Measurements from ENCODE around the gene ZDBF2. TPM values are rescaled to one million over a fixed set of nuclear protein-coding genes. Genes with fewer than 3 reads are reported as not detected.
"Not testable (repeated sequence)": the region's sequence is repeated elsewhere in the genome, so short reads cannot be mapped to it uniquely, and the experiment has no call there.

Gene ZDBF2
- polyA plus RNA-seq, 1 donor = 4.6 TPM

DNA sequence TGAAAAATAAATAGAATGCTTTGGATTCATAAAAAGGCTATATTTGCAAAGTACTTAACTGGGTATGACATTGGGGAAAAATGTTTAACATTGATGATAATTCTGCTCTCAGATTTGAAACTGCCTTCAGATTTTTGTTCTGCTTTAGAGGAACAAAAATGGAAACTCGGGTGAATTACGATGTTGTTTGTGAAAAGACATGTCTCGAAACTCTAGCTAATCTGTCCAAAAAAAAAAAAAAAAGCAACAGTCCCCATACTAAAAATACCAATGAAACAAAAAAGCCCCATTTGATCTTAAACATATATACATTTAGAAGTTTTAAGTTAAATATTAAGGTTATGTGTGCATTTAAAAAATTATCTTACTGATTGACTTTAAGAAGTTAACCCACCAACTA lies 3.0 kb downstream of the ZDBF2 start:
- no peak for DNase-seq
- Histone ChIP-seq H3K27ac (ENCODE audit: low read length) (no peak overlapping the region), H3K4me1 (ENCODE audit: control insufficient read depth, insufficient read depth, low read length) (no peaks in the 10 kb centered on the region), H3K4me3 (ENCODE audit: low read length) (no peak overlapping the region), H3K36me3 (ENCODE audit: control insufficient read depth, insufficient read depth, low read length) (no peaks in the 10 kb centered on the region), H3K9me3 (ENCODE audit: control insufficient read depth, low read depth, low read length) (peaks cover 3% of the 10 kb centered on the region), H3K27me3 (ENCODE audit: control insufficient read depth, insufficient read depth, low read length) (peaks cover 52% of the 10 kb centered on the region)
- WGBS (ENCODE audit: insufficient coverage, low lambda C conversion rate) = no CpG with 5 or more reads among the region's 3 CpGs

DNA sequence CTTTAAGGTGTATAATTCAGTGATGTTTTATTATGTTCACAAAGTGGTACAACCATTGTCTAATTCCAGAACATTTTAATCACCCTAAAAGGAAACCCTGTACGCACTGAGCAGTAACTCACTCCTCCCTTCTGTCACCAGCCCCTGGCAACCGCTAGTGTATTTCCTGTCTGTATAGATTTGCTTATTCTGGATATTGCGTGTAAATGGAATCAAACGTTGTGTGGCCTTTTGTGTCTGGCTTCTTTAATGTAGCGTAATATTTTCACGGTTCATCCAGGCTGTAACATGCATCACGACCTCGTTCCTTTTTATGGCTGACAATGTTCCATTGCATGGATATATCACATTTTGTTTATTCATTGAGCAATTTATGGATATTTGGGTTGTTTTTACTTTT lies 8.3 kb downstream of the ZDBF2 start:
- 90% methylated on average over 2 of the region's 8 CpGs for WGBS (ENCODE audit: insufficient coverage, low lambda C conversion rate)
- H3K27me3 ChIP-seq (ENCODE audit: control insufficient read depth, insufficient read depth, low read length) = peaks cover 8% of the 10 kb centered on the region
- no peak overlapping the region for H3K27ac ChIP-seq (ENCODE audit: low read length)
- peaks cover 2% of the 10 kb centered on the region for H3K36me3 ChIP-seq (ENCODE audit: control insufficient read depth, insufficient read depth, low read length)
- no peak overlapping the region for H3K4me3 ChIP-seq (ENCODE audit: low read length)
- no peaks in the 10 kb centered on the region for H3K4me1 ChIP-seq (ENCODE audit: control insufficient read depth, insufficient read depth, low read length)
- no peaks in the 10 kb centered on the region for H3K9me3 ChIP-seq (ENCODE audit: control insufficient read depth, low read depth, low read length)
- no peak for DNase-seq

DNA sequence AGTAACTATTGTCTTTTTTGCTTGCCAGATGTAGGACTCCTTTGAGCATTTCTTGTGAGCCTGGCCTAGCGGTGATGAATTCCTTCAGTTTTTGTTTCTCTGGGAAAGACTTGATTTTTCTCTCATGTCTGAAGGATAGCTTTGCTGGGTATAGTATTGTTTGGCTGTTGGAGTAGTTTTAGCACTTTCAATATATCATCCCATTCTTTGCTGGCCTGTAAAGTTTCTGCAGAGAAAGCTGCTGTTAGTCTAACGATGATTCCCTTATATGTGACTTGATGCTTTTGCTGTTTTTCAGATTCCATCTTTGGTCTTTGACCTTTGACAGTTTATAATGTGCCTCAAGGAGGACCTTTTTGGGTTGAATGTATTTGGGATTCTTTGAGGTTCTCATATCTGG lies 12.7 kb downstream of the ZDBF2 start:
- no peaks in the 10 kb centered on the region for H3K4me1 ChIP-seq (ENCODE audit: control insufficient read depth, insufficient read depth, low read length)
- H3K36me3 ChIP-seq (ENCODE audit: control insufficient read depth, insufficient read depth, low read length) = peaks cover 5% of the 10 kb centered on the region
- DNase-seq = no peak
- H3K27me3 ChIP-seq (ENCODE audit: control insufficient read depth, insufficient read depth, low read length) = no peaks in the 10 kb centered on the region
- no peak overlapping the region for H3K27ac ChIP-seq (ENCODE audit: low read length)
- no CpG with 5 or more reads among the region's 2 CpGs for WGBS (ENCODE audit: insufficient coverage, low lambda C conversion rate)
- no peak overlapping the region for H3K4me3 ChIP-seq (ENCODE audit: low read length)
- no peaks in the 10 kb centered on the region for H3K9me3 ChIP-seq (ENCODE audit: control insufficient read depth, low read depth, low read length)

DNA sequence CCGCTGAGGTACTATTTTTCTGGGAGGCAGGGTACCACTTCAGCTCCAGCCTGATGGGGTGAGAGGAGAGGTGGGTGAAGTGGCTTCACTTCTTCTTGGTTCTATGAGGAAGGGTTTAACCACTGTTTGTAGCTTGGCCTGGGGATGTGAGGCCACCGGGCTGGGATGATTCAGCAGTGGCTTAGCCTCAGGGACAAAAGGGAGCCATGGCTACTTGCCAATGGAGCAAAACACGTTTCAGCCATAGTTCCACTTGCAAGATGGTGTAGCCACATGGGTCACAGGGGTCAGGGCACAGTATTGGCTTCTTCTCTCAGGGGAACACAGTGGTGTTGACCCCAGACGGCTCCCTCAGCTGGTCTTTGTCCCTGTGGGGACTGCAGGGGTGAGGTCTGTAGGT lies 14.9 kb downstream of the ZDBF2 start:
- H3K27me3 ChIP-seq (ENCODE audit: control insufficient read depth, insufficient read depth, low read length) = no peaks in the 10 kb centered on the region
- no peak overlapping the region for H3K4me3 ChIP-seq (ENCODE audit: low read length)
- H3K9me3 ChIP-seq (ENCODE audit: control insufficient read depth, low read depth, low read length) = no peaks in the 10 kb centered on the region
- H3K36me3 ChIP-seq (ENCODE audit: control insufficient read depth, insufficient read depth, low read length) = peaks cover 4% of the 10 kb centered on the region
- H3K4me1 ChIP-seq (ENCODE audit: control insufficient read depth, insufficient read depth, low read length) = no peaks in the 10 kb centered on the region
- no CpG with 5 or more reads among the region's 4 CpGs for WGBS (ENCODE audit: insufficient coverage, low lambda C conversion rate)
- H3K27ac ChIP-seq (ENCODE audit: low read length) = no peak overlapping the region
- no peak for DNase-seq

DNA sequence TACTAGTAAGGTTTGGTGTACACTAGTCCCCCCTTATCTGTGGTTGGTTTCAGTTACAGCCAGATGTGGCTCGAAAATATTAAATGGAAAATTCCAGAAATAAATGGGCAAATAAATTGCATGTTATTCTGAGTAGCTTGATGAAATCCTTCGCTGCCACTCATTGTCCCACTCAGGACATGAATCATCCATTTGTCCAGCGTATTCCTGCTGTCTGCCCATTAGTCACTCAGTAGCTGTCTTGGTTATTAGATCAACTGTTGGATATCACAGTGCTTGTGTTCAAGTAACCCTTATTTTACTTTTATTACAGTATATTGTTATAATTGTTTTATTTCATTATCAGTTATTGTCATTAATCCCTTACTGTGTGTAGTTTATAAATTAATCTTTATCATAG lies 21.7 kb downstream of the ZDBF2 start:
- WGBS (ENCODE audit: insufficient coverage, low lambda C conversion rate) = no CpG with 5 or more reads among the region's 3 CpGs

DNA sequence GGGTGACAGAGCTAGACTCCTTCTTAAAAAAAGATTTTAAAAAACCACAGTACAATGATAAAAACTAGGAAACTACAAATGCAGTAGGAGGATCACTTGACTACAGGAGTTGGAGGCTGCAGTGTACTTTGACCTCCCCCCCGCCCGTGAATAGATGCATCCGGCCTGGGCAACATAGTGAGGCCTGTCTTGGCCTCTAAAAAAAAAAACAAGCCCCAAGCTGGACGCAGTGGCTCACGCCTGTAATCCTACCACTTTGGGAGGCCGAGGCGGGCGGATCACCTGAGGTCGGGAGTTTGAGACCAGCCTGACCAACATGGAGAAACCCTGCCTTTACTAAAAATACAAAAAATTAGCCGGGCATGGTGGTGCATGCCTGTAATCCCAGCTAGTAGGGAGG lies 25.1 kb downstream of the ZDBF2 start:
- no CpG with 5 or more reads among the region's 10 CpGs for WGBS (ENCODE audit: insufficient coverage, low lambda C conversion rate)
- not testable (repeated sequence) for H3K27ac ChIP-seq (ENCODE audit: low read length); H3K9me3 ChIP-seq (ENCODE audit: control insufficient read depth, low read depth, low read length); H3K27me3 ChIP-seq (ENCODE audit: control insufficient read depth, insufficient read depth, low read length); H3K4me3 ChIP-seq (ENCODE audit: low read length); DNase-seq; H3K36me3 ChIP-seq (ENCODE audit: control insufficient read depth, insufficient read depth, low read length); H3K4me1 ChIP-seq (ENCODE audit: control insufficient read depth, insufficient read depth, low read length)

More for the DNA sequence above, 21.7 kb downstream of the ZDBF2 start:
- no peaks in the 10 kb centered on the region for H3K9me3 ChIP-seq (ENCODE audit: control insufficient read depth, low read depth, low read length)
- H3K36me3 ChIP-seq (ENCODE audit: control insufficient read depth, insufficient read depth, low read length) = no peaks in the 10 kb centered on the region
- H3K4me3 ChIP-seq (ENCODE audit: low read length) = no peak overlapping the region
- no peak overlapping the region for H3K27ac ChIP-seq (ENCODE audit: low read length)
- no peak for DNase-seq
- no peaks in the 10 kb centered on the region for H3K27me3 ChIP-seq (ENCODE audit: control insufficient read depth, insufficient read depth, low read length)
- H3K4me1 ChIP-seq (ENCODE audit: control insufficient read depth, insufficient read depth, low read length) = no peaks in the 10 kb centered on the region

DNA sequence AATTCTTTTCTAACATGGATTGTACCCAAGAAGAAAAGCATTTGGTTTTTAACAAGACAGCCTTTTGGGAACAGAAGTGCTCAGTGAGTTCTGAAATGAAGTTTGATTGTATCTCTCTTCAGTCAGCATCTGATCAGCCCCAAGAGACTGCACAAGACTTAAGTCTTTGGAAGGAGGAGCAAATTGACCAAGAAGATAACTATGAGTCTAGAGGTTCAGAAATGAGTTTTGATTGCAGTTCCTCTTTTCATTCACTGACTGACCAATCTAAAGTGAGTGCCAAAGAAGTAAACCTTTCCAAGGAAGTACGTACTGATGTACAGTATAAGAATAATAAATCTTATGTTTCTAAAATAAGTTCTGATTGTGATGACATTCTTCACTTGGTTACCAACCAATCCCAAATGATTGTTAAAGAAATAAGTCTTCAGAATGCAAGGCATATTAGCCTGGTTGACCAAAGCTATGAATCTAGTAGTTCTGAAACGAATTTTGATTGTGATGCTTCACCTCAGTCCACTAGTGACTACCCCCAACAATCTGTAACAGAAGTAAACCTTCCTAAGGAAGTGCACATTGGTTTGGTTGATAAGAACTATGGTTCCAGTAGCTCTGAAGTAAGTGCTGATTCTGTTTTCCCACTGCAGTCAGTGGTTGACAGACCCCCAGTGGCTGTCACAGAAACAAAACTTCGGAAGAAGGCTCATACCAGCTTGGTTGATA lies 31.2 kb downstream of the ZDBF2 start:
- Histone ChIP-seq H3K9me3 (ENCODE audit: control insufficient read depth, low read depth, low read length) (no peaks in the 10 kb centered on the region), H3K4me1 (ENCODE audit: control insufficient read depth, insufficient read depth, low read length) (no peaks in the 10 kb centered on the region), H3K36me3 (ENCODE audit: control insufficient read depth, insufficient read depth, low read length) (no peaks in the 10 kb centered on the region), H3K4me3 (ENCODE audit: low read length) (no peak overlapping the region), H3K27me3 (ENCODE audit: control insufficient read depth, insufficient read depth, low read length) (no peaks in the 10 kb centered on the region), H3K27ac (ENCODE audit: low read length) (no peak overlapping the region)
- 93% methylated on average over 2 of the region's 3 CpGs for WGBS (ENCODE audit: insufficient coverage, low lambda C conversion rate)
- DNase-seq = no peak

DNA sequence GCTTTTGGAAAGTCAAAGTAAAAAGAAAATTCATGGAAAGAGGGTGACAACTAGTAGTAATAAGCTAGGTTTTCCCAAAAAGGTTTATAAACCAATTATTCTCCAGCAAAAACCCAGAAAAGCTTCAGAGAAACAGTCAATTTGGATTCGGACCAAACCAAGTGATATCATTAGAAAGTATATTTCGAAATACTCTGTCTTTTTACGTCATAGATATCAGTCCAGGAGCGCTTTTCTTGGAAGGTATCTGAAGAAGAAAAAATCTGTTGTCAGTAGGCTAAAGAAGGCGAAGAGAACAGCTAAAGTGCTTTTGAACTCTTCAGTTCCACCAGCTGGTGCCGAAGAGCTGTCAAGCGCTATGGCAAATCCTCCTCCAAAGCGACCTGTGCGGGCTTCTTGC lies 36.6 kb downstream of the ZDBF2 start:
- H3K4me3 ChIP-seq (ENCODE audit: low read length) = no peak overlapping the region
- WGBS (ENCODE audit: insufficient coverage, low lambda C conversion rate) = 96% methylated on average over 3 of the region's 9 CpGs
- no peaks in the 10 kb centered on the region for H3K27me3 ChIP-seq (ENCODE audit: control insufficient read depth, insufficient read depth, low read length)
- H3K36me3 ChIP-seq (ENCODE audit: control insufficient read depth, insufficient read depth, low read length) = no peaks in the 10 kb centered on the region
- no peak for DNase-seq
- H3K9me3 ChIP-seq (ENCODE audit: control insufficient read depth, low read depth, low read length) = no peaks in the 10 kb centered on the region
- H3K4me1 ChIP-seq (ENCODE audit: control insufficient read depth, insufficient read depth, low read length) = no peaks in the 10 kb centered on the region
- H3K27ac ChIP-seq (ENCODE audit: low read length) = no peak overlapping the region

DNA sequence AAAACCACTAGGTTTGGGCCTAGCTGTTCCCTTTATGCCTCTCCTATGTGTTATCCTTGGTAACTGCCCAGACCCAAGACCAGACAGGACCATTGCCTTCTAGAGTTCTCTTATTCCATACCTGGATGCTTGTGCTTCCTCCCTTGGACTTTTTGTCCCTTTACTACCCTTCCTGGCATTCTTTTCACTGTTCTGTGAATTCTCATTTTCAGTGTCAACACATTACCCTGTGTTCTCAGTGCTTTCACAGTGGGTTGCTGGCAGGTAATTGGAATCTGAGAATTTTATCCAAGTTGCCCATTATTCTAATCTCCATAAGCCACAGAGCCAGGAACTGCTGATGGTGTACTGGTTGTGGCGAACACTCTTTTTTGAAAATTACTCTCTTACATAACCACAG lies 41.7 kb downstream of the ZDBF2 start:
- WGBS (ENCODE audit: insufficient coverage, low lambda C conversion rate) = no CpG with 5 or more reads among the region's 1 CpG
- no peaks in the 10 kb centered on the region for H3K27me3 ChIP-seq (ENCODE audit: control insufficient read depth, insufficient read depth, low read length)
- no peaks in the 10 kb centered on the region for H3K9me3 ChIP-seq (ENCODE audit: control insufficient read depth, low read depth, low read length)
- H3K27ac ChIP-seq (ENCODE audit: low read length) = no peak overlapping the region
- DNase-seq = no peak
- H3K4me1 ChIP-seq (ENCODE audit: control insufficient read depth, insufficient read depth, low read length) = no peaks in the 10 kb centered on the region
- H3K36me3 ChIP-seq (ENCODE audit: control insufficient read depth, insufficient read depth, low read length) = no peaks in the 10 kb centered on the region
- no peak overlapping the region for H3K4me3 ChIP-seq (ENCODE audit: low read length)

DNA sequence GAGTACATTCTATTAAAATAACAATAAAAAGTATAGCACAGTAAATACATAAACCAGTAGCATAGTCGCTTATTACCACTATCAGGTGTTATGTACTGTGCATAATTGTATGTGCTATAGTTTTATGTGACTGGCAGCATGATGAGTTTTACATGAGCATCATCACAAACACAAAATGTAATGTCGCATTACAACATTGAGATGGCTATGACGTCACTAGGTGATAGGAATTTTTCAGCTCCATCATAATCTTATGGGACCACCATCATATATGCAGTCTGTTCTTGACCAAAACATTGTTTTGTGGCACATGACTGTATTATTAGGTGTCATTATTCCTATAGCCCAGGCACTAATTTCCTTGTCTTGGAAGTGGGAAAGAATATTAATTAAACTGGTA lies 48.6 kb downstream of the ZDBF2 start:
- Histone ChIP-seq H3K27me3 (ENCODE audit: control insufficient read depth, insufficient read depth, low read length) (no peaks in the 10 kb centered on the region), H3K9me3 (ENCODE audit: control insufficient read depth, low read depth, low read length) (no peaks in the 10 kb centered on the region), H3K36me3 (ENCODE audit: control insufficient read depth, insufficient read depth, low read length) (no peaks in the 10 kb centered on the region), H3K4me1 (ENCODE audit: control insufficient read depth, insufficient read depth, low read length) (no peaks in the 10 kb centered on the region), H3K4me3 (ENCODE audit: low read length) (no peak overlapping the region), H3K27ac (ENCODE audit: low read length) (no peak overlapping the region)
- WGBS (ENCODE audit: insufficient coverage, low lambda C conversion rate) = no CpG with 5 or more reads among the region's 3 CpGs
- DNase-seq = no peak

DNA sequence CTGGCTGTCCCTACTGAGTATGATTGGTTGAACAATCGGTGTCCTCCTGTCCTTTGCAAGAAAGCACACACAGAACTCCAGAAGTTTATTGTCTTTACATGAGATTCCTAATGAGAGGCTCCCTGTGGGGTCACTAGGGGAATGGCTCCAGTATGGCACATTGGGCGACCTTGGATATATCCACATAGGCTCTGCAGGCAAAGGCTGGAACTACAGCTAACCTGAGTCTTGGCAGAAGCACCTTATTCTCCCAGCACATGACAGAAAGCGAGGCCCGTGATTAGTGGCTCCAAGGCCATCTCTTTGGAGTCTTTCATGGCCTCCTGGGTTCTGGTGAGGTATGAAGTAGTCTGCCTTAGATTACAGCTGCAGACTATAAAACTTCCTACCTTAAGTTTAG lies 49.0 kb downstream of the ZDBF2 start:
- Histone ChIP-seq H3K36me3 (ENCODE audit: control insufficient read depth, insufficient read depth, low read length) (no peaks in the 10 kb centered on the region), H3K9me3 (ENCODE audit: control insufficient read depth, low read depth, low read length) (no peaks in the 10 kb centered on the region), H3K27me3 (ENCODE audit: control insufficient read depth, insufficient read depth, low read length) (no peaks in the 10 kb centered on the region), H3K4me3 (ENCODE audit: low read length) (no peak overlapping the region), H3K27ac (ENCODE audit: low read length) (no peak overlapping the region), H3K4me1 (ENCODE audit: control insufficient read depth, insufficient read depth, low read length) (no peaks in the 10 kb centered on the region)
- WGBS (ENCODE audit: insufficient coverage, low lambda C conversion rate) = no CpG with 5 or more reads among the region's 4 CpGs
- DNase-seq = no peak
